GM21367 (cell line): Measurements from ENCODE around the gene DUS1L.

Source experiments
- ATAC-seq: cut with Tn5 transposase; IDR thresholded peaks from one replicate; pipeline ENCODE4 v1.9.1; 2021; ENCODE audit not compliant: unreplicated experiment

DUS1L gene

DNA sequence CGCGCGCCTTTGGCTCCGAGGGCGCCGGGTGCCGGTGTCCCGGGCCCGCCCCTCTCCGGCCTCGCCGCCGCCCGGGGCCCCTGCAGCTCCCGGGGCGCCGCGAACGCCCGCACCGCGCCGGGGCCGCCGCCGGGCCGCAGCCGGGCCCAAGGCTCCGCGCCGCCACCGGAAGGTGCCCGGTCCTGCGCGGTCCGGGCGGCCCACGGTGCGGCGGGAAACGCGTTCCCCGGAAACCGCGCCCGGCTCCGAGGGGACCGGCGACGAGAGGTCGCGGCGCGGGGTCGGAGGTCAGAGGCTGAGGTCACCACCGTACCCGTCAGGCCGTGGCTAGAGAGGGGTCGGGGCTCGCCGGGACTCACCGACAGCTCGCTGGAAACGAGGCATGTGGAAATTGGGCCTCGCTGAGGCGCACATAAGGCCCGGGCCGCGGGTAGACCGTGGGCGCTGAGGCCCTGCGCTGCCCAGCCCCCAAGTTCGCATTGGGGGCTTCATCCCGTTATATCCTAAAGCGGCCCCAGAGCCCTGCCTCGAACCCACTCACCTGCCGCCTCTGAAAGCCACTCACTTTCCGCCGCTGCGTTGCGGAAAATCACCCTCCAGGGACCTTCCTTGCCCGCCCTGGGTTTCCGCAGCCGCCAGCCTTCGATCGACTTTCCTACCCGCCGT, at the start of gene DUS1L:
TSS of gene DUS1L (minus strand) at position 167 of the 666 bp plus-strand sequence. CDS start 745 bp downstream, outside the sequence.
- no peak for ATAC-seq

DNA sequence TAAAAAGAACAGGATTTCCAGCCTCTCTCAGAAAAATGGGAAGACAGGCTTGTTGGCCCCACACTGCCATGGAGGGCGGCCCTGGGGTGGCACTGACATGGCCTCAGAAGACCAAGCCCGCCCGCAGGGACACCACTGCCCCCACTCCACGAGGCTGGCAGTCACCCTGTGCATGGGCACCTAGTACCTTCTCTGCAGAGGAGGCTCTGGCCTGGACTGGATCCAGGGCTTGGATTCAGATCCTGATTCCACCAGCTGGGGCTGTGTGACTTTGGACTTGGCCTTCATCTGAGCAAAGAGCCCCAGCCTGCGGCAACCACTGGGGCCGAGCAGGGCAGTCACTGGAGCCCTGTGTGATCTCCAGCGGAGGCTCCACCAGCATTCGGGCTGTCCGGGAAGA, 49.3 kb upstream of the DUS1L start:
- no peak for ATAC-seq

DNA sequence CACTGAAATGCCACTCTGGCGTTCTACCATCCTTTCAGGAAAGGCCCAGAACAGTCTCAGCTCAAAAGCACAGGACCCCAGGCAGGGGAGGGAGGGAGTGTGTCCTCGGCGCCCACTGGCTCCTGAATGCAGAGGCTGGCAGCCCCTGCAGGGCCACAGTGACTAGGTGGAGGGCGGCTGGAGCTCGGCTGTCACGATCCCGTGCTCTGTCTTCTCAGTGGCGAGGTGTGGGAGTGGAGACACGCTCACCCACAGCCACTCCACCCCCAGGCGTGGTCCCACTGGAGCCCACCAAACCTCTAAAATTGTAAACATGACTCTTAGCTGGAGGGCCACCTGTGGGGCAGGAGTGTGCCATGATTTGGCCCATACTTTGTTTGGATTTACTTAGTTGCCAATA, 48.8 kb upstream of the DUS1L start:
- no peak for ATAC-seq

DNA sequence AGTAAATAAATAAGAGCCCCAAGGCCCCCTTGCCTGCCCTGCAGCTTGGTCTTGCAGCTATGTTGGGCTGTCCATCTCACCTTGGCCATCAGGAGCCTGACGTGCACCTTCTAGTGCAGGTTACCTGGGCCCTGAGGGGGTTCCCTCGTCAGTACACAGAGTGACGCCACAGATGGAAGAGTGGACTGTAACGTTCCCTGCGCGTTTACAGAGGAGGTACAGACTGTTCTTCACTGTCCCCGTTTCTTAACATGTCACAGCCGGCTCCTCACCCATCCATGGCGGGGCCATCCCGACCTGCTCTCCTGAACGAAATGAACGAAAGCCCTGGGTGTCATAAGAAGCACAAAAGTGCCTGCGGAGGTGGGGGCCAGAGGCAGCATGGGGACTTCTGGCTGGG, 48.3 kb upstream of the DUS1L start:
- no peak for ATAC-seq

DNA sequence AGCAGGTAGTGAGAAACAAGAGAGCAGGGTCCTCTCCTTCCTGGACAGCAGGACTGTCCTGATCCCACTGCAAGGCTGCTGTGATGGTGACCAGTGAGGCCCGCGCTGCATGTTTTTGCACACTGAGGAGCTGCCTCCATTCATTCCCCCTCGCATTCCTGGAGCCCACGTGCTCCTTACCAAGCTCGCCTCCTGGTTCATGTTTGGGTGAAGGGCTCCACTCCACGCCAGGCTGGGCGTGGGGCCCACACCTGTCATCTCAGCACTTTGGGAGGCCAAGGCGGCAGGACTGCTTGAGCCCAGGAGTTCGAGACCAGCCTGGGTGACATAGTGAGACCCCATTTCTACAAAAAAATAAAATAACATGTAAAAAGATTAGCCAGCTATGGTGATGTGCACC, 47.8 kb upstream of the DUS1L start:
- no peak for ATAC-seq

DNA sequence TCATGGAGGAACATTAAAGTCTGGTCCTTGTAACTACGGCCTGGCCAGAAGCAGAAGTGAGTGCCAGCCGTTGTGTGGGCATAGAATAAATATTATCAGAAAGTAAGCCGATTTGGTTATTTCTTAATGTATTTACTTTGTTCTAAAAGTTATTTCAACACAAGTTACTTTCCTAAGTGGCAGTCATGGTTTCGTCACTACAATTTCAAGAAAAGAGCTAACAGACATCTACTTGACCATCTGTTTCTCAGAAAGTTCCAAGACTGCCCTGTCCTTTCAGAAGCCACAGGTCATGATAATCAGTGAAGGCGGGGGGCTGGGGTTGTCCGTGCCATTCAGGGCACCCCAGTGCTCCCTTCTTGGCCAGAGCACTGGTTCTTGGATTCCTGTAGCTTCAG, 47.3 kb upstream of the DUS1L start:
- ATAC-seq, result no peak

DNA sequence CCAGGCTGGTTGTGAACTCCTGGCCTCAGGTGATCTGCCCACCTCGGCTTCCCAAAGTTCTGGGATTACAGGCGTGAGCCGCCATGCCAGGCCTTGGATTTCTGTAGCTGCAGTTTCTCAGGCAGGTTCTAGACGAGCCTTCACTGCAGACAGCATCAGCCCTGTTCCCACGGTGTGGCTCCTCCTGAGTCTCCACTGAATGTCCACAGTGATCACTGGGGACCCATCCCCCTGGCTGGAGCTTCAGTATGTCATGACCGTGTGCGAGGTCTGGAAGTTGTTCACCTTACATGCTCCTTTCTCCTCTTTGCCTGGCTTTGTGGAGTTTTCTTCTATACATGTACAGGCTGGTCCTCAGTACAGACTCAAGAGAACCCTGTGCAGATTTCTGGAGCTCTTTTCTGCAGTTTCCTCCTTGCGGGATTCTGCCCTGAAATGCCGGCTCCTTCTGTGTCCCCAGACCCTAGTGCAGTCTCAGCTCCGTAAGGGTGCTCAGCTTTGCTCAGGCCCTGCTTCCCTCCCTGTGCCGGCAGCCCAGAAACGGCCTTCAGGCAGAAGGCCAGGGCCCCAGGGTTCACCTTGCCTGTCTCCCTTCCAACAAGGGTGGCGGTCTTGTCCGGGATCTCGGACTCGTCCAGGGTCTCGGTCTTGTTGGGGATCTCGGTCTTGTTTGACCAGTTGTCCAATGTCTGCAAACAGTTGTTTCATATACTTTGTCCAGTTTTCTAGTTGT, 46.7 kb upstream of the DUS1L start:
- no peak for ATAC-seq

DNA sequence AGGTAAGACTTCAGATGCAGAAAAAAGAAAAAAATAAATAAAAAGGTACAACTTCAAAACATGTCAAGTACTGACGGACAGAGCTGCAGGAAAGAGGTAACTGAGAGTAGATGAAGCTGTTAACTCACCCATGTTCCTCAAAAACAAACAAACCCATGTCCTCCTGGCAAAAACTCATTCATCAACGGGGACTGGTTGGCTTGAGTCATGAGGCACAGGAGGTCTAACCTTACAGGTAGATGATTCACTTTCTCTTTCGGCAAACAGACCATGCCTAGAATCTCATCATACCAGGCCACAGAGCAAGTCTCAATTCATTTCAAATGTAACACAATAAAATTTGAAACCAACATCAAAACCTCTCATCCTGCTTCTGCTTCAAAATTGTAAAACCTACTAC, 44.7 kb upstream of the DUS1L start:
- no peak for ATAC-seq

DNA sequence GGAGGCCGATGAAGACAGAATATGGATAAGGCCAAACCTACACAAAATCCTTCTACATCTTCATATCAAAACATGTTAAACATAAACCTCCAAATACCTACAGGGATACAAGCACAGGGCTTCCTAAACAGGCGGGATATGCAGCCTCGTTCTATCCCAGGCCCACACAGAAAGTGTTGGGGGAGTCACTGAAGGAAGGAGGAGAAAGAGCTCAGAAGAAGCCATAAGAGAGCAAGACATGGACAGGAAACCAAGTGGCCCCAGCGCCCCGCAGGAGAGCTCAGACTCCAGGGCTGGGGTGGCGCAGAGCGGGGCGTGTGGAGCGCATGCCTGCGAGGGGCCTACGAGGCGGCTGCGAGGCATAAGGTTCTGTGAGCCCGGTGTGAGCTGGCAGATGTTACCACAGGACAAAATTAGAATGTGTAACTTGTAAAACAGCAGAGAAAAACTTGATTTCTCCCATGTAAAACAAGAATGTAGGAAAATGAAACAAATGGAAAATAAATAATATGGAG, 43.4 kb upstream of the DUS1L start:
- ATAC-seq, result no peak

DNA sequence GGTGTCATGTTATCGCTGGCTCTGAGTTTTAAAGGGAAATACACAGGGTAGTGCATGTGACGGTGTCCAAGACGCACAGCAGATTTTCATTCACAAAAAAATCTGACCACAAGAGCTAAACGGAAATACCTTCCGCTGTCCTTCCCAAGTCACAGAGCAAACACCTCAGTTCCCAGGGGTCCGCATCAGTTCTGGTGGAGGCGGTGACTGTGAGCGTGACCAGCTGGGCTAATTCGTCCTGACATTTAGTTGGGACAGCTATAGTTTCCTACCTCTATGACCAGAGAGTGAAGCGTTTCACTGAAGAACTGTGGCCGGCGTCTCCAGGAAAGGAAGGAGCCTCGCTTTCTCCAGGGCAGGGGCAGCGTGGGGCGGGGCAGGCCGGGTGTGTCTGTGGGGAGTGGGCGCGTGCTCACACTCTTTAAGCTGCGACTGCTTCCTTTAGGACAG, 42.9 kb upstream of the DUS1L start:
- no peak for ATAC-seq

DNA sequence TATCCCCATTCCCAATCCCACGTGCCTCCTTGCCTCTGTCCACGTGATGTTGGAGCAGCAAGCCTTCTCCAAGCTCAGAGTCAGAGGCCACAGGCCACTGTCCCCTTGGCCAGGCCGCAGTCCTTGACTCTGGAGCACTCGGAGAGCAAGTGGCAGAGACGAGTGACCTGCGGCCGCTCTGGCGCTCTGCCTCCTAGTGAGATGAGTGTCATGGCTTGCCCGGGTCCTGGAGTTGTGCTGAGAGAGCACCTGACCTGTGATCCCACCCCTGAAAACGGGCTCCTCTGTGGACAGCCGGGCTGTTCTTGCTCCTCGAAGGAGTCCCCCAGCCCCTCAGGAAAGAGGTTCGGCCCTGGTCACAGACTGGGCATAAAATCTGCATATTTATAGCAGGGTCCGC, 42.4 kb upstream of the DUS1L start:
- no peak for ATAC-seq

DNA sequence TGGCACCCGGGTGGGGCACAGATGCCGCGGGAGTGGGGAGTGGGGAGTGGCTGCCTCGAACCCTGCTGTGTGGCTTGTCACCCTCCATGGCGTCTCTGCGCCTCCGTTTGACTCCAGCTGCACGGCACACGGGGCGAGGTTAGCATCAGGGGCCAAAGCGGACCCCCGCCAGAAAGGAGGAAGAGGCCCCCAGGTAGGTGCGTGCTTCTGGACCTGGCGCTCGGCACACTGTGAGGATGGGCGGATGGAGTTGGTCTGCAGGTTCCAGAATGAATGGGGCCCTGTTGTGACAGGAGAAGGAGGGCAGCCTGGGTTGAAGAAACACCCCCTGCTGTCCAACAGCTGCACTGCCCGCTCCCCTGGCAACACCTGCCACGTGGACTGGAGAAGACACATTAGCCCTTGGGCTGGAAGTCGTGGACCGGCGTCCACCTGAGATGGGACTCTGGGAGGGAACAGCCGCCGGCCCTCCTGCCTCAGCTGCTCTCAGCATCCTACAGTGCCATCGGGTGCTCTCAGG, 41.8 kb upstream of the DUS1L start:
- no peak for ATAC-seq

DNA sequence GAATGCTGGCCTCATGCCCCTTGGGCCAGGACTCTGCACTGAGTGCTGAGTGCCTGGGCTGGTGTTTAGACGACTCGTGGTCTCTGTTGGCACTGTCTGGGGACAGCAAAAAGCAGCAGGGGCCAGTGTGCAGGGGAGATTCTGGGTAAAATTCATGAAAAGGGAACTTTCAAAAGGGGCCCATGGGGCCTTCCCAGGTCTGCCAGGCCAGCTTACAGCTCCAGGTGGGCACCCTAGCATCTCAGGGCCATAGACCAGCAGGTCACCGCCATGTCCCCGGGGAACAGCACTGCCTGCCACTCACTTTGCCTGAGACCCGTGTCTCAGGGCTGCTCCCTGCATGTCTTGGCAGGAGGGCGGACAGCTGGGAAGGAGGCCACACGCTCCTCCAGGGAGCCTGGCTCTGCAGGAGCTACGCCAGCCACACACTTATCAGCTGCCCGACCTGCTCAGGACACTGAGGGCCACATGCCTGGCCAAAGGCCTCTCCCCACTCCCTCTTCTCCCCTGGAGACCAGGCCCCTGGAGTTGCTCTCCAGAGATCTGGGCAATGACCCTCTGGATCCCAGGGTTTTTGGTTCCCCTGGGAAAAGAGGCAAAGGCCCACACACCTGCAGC, 41.2 kb upstream of the DUS1L start:
- no peak for ATAC-seq

DNA sequence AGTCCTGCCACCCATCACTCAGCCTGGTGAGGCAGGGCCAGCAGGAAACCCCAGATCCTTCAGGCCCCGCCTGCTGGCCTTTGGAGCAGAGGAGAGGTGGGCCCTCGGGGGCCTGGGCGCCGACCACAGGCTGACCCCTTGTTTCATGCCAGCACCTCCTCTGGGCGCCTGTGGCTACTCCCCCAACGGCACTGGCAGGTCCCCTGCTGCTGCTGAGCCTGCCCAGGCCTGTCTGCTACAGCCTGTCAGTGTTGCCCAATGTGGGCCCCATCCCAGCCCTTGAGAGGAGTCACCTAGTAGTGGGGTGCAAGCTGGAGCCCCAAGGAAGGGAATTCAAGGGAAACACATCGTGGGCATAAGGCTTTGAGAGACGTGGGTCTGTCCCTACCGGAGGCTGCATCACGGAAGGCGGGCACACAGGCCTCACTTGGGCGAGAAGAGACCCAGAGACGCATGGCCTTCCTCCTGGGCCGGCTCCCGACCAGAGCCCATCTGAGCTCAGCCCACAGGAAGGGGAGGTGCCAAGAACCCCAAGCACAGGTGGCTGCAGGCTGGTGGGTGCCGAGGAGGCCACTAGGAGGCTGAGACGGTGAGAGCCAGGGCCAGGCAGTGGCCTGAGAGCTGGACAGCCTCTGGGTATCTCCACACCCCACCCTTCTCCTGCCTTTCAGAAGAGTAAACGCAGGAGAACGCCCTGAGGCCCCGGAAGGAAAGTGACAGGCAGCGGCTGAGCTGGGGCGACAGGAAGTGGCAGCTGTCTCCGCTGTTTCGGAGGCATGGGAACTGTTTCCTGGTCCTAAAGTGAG, 40.5 kb upstream of the DUS1L start:
- peak; percentile 57 for ATAC-seq

DNA sequence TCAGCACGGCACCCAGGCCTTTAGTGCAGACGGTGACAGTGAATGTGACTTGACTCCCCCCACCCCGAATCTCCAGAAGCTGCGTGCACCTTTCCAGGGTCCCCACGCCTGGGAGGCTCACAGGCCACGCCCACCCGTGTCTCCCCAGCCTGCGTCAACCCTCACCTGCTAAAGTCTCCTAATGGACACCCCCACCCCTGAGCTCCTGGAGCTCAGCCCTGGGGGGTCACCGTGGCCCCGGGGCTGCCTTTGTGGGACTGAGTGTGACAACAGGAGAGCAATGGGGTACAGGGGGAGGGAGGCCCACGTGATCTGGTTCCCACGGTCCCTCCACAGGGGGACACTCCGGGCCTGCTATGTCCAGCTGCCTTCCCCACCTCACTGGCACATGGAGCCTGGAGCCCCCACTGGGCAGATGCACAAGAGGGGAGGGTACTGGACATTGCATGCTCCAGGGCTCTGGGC, 39.8 kb upstream of the DUS1L start:
- ATAC-seq, result no peak

DNA sequence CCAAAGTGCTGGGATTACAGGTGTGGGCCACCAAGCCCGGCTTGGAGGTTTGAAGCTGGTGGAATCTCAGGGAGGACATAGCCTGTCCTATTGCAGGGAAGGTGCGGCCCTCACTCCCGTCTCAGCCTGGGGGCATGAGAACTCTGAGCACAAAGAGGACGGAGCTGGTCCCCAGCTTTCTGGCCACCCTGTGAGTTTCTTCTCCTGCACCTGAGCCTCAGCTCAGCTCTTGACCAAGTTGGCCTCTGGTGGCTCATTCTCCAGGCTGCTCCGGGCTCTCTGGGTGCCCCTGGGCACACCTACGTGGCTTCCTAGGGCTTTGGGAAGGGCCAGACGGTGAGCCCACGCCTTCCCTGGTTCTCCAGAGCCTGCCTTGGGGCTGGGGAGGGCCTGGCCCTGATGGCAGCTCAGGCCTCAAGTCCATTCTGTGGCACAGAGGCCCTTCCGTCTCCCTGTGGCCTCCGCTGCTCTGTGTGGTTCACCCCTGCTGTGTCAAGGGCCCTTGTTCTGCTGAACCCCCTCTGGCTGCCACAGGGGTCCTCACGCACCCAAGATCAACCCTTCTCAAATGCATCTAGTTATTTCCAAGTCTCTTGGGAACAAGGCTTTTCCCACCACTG, 39.3 kb upstream of the DUS1L start:
- no peak for ATAC-seq

DNA sequence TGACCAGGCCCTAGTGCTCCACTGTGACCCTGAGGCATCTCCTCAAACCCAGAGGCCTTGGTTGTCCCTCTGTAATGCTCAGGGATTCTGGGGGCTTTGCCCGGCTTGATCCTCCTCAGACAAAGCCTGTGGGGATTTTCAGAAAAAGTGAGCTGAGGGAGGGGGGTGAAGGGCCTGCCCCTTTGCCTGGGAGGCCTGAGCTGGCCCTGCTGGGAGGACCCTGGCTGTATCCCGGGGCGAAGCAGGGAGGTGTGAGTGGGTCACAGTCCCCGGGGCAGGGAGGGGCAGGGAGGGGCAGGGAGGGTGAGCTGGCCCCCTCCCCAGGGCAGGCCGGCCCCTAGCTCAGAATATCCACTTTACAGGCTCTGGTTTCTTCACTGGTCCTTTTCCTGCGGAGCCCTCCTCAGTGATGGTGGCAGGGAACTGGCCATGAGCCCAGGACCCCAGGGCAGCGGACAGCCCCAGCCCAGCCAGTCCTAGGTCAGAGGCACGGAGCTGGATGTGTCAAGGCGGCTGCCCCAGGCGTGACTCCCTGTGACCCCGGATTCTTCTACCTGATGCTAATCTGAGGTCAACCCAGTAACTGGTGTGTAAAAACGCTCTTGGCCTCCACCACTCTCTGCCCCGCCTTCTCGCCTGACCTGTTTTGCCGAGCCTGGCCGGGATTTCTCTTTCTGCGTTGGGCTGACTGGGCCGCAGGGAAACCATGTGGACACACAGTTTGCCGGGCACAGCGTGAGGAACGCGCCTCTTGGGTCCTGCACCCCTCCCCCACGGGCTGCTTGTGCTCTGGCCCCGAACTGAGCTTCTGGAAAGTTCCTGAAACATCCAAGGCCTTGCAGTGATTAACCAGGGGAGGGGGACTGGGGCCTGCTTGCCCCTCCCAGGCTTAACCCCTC, 38.2 kb upstream of the DUS1L start:
- no peak for ATAC-seq

DNA sequence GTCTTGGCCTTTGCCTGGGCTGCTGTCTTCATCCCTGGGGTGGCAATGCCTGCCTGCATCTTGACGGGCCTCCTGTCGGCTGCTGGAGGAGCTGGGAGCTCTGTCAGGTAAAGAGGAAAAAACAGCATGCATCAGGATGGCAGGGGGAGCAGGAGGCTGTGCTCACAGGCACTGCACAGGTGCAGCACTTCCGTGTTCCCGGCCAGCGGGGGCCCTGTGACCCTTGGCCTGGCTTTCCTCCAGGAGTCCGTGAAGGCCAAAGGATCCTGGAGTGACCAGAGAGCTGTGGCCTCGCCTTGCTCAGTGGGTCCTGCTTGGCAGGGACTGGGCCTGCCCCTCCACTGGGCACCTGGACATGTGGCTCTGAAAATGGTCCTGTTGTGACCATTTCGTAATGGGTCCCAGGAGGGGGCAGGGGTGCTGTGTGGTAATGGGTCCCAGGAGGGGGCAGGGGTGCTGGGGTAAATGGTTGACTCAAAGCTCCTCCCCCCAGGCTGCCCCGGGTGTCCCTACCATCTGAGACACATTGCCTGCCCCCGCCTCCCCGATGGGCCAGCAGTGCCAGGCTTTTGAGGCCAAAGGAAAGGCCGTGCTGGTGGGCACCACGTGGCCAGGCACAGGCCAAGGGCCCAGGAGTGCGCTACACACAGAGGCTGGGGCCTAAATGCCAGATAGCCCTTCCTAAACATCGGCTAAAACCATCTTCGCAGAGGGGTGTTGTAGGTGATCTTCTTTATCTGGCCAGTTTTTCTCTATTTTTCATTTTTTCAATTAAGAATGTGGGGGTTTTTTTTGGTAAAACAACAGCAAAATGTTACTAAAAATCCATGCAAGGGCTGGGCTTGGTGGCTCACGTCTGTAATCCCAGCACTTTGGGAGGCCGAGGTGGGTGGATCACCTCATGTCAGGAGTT, 36.4 kb upstream of the DUS1L start:
- no peak for ATAC-seq
